Mucosa of rectum (tissue), 2 donors: ENCODE data around the gene EEA1.
"Not testable (repeated sequence)": the region's sequence is repeated elsewhere in the genome, so short reads cannot be mapped to it uniquely, and the experiment has no call there.

Experiments used
- H3K27ac ChIP-seq, 2 donors: one replicate each; pipeline ENCODE4 v1.7.0; 2013; ENCODE audit warnings: inconsistent platforms in 2 of 2, low read depth in 2 of 2, low read length in 2 of 2
- H3K27me3 ChIP-seq, 2 donors: one replicate each; pipeline ENCODE4 v1.7.0; 2013; ENCODE audit warnings: low read length in 2 of 2; ENCODE audit not compliant: control insufficient read depth in 2 of 2, insufficient read depth in 2 of 2
- H3K36me3 ChIP-seq, 2 donors: one replicate each; pipeline ENCODE4 v1.7.0; 2013; ENCODE audit warnings: low read length in 2 of 2; ENCODE audit not compliant: control insufficient read depth in 2 of 2, insufficient read depth in 2 of 2
- H3K4me1 ChIP-seq, 2 donors: one replicate each; pipeline ENCODE4 v1.7.0; 2013; ENCODE audit warnings: low read length in 2 of 2, mild to moderate bottlenecking in 1 of 2; ENCODE audit not compliant: control insufficient read depth in 2 of 2, insufficient read depth in 2 of 2
- H3K4me3 ChIP-seq, 2 donors: one replicate each; pipeline ENCODE4 v1.7.0; 2013; ENCODE audit warnings: low read length in 2 of 2
- H3K9ac ChIP-seq, 2 donors: one replicate each; pipeline ENCODE4 v1.7.0; 2013; ENCODE audit warnings: low read length in 2 of 2, low read depth in 1 of 2, mild to moderate bottlenecking in 1 of 2
- H3K9me3 ChIP-seq, 2 donors: one replicate each; pipeline ENCODE4 v1.7.0; 2013; ENCODE audit warnings: low read length in 2 of 2; ENCODE audit not compliant: control insufficient read depth in 2 of 2
- donor health status: healthy.
- donor health status: Normal muscosa, but diverticular disease.

EEA1 gene

DNA sequence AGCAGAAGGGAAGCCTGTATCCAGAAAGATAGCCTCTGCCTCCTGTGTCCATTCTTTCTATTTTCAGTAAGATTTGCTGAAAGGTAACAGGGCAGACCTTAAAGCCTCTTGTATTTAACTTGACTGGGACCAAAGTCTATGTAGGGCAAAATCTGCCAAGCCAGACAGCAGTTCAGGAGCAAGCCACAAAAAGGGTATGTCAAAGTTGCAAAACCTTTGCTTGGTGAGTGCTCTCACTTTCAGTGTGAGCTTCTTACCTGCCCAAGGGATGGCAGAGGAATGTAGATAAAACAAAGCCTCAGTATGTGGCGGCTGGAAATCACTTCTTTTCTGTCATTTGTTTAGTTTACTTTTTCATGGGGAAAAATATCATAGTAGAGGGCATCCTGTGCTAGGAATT is 163.2 kb downstream of the EEA1 start:
- Histone ChIP-seq H3K4me1 (no peaks in the 10 kb centered on the region), H3K9ac (no peak overlapping the region), H3K27ac (no peak overlapping the region), H3K4me3 (no peak overlapping the region), H3K27me3 (no peaks in the 10 kb centered on the region), H3K9me3 (no peaks in the 10 kb centered on the region), H3K36me3 (no peaks in the 10 kb centered on the region)

DNA sequence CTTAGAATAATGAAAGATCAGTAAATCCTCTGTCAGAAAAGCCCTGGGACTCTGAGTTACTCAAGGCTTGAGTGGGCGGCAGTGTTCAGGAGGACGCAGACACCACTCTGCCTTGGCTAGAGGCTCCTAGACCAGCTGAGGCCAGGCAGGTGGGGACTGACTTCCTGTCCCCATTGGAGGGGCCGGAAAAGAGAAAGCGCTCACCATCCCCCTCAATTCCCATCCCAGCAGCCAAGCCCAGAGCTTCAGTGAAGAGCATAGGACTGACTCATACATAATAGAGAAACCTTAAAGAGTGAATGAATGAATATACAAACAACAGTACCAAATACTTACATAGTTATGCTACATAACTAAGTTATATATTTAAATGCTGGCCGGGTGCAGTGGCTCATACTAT is 164.3 kb downstream of the EEA1 start:
- H3K4me1 ChIP-seq: no peaks in the 10 kb centered on the region
- no peaks in the 10 kb centered on the region for H3K36me3 ChIP-seq
- H3K9me3 ChIP-seq: no peaks in the 10 kb centered on the region
- no peak overlapping the region for H3K27ac ChIP-seq
- no peak overlapping the region for H3K4me3 ChIP-seq
- H3K9ac ChIP-seq: no peak overlapping the region
- H3K27me3 ChIP-seq: no peaks in the 10 kb centered on the region

DNA sequence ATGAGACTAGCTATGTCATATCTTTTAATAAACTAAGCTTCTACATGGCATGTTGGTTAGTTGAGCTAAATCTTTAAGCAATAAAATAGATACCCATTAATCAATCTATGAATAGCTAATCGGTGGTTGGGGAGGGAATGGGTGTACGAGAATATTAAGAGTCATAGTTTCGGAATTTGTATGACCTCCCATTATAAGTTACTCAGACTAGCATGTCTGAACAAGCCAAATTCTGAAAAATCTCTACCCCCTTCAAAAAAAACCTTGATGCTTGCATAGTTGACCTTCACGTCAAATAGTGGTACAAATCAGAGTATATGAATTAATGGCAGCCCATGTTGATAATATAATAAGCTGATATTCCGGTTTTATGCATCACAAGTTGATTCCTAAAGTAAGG is 166.3 kb downstream of the EEA1 start:
- no peak overlapping the region for H3K27ac ChIP-seq

DNA sequence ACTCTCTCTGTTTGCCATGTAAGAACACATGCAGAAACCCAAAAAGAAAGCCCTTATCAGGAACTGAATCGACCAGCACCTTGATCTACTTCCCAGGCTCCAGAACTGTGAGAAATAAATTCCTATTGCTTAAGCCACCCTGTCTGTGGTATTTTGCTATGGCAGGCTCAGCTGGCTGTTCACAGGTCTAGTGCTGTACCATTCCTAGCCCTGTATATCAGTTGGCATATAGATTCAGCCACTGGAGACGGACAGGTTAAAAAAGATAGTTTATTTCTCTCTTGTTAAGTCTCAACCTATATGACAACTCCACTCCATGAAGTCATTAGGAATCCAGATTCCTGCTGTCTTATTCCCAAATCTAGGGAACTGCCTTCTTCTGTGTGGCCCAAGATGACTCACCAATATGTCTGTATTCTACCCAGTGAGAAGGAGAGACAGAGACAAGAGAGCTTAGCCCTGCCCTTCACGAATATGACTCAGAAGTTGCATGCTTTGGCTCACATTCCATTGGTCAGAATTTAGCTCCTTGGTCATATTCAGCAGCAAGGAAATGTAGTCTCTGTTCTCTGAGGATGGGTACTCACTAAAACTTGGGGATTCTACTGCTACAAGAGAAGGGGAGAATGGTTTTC is 169.3 kb downstream of the EEA1 start:
- Histone ChIP-seq H3K36me3 (no peaks in the 10 kb centered on the region), H3K27ac (no peak overlapping the region), H3K4me1 (no peaks in the 10 kb centered on the region), H3K4me3 (no peak overlapping the region), H3K9ac (no peak overlapping the region), H3K9me3 (no peaks in the 10 kb centered on the region), H3K27me3 (no peaks in the 10 kb centered on the region)

More for the DNA sequence above, 166.3 kb downstream of the EEA1 start:
- Histone ChIP-seq H3K9me3 (no peaks in the 10 kb centered on the region), H3K4me3 (no peak overlapping the region), H3K9ac (no peak overlapping the region), H3K36me3 (no peaks in the 10 kb centered on the region), H3K27me3 (no peaks in the 10 kb centered on the region), H3K4me1 (no peaks in the 10 kb centered on the region)

DNA sequence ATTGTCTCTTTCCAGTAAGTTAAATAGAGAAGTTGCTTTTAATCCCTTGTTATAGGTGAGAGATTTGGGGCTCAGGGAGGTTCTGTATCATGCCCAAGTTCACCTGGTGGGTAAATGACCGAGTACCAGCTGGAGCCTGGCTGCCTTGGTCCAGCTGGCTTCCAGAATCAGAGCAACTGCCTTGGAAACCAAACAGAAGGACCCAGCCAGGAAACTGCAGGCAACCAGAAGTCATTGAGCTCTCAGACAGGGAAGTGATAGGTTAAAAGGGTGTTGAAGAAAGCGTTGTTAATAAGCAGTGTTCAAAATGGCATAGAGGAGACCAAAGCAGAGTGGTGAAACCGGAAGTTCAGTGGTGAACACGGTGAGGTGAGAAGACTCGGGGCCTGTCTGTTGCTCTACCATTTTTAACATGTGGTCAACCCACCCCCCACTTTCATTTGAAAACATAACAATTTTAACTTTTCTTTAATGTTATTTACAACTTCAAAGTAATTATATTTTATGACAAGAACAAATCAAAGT is 171.4 kb downstream of the EEA1 start:
- Histone ChIP-seq H3K27ac (no peak overlapping the region), H3K27me3 (no peaks in the 10 kb centered on the region), H3K4me3 (no peak overlapping the region), H3K9ac (no peak overlapping the region), H3K4me1 (no peaks in the 10 kb centered on the region), H3K36me3 (no peaks in the 10 kb centered on the region), H3K9me3 (no peaks in the 10 kb centered on the region)

DNA sequence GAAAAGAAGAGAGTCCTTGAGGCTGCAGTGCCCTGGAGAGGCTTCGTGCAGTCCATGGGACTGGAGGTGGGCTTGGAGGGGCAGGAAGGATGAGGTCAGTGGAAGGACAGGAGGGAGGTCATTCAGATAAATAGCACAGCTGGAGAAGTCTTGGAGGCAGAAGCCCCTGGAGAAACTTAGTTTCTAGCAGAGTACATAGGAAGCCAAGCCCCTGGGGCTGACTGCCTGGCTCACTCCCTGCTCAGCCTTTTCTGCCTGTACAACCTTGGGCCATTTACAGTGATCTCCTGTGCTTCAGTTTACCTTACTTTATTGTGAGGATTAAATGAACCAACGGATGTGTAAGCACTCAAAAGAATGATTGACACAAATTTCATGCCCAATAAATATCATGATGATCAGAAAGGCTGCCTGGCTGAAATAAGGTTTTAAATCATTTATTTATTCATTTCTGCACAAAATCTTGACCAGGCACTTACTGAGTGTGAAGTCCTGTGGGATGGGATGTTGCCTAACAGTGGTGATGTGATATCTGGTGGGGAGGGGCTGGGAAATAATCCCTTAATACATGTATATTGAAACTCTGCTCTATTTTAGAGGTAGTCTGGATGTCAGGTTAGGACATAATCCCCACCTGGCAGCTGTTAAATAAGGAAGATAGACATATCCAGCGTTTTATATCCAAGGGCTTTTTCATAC is 172.0 kb downstream of the EEA1 start:
- no peaks in the 10 kb centered on the region for H3K27me3 ChIP-seq
- no peak overlapping the region for H3K4me3 ChIP-seq
- H3K36me3 ChIP-seq: no peaks in the 10 kb centered on the region
- H3K4me1 ChIP-seq: no peaks in the 10 kb centered on the region
- no peak overlapping the region for H3K9ac ChIP-seq
- no peaks in the 10 kb centered on the region for H3K9me3 ChIP-seq
- no peak overlapping the region for H3K27ac ChIP-seq

DNA sequence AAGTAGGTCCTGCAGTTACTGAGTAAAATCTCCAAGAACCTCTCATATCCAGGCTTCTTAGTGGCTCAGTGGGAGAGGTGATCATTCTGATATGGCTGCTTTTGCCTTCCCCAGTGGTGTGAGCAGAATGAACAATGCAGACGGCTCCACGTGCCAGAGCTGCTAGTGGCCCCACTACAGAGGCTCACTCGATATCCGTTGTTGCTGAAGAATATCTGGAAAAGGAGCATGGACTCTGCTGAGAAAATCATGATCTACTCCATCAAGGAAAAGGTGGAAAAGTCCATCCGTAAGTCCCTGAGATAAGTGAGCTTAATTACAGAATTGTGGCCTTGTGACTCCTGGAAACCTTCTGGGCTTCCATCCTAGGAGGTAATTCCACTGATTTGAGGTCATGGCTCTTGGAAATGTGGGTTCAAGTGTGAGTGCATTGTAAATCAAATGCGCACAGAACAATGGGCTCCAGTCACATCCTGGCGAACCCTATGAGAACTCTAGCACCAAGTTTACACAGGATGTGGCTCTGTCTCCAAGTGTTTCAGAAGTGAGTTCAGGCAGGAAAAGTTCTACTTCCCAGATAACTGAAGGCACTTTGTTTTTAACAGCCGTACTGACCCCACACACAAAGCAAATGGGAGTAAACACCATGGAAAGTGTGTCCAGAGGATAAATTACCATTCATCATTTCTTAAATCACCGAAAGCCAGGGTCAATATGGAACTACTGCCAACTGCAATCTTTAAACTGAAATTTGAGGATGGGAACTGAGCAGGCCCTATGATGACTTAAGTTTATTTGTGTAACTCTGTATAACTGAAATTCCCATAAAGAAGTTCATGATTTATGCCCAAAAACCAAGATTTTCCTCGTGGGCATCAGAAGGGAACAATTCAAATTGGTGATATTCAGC is 174.9 kb downstream of the EEA1 start:
- H3K9me3 ChIP-seq: no peaks in the 10 kb centered on the region
- no peaks in the 10 kb centered on the region for H3K27me3 ChIP-seq
- H3K27ac ChIP-seq: no peak overlapping the region
- no peak overlapping the region for H3K9ac ChIP-seq
- H3K36me3 ChIP-seq: no peaks in the 10 kb centered on the region
- H3K4me1 ChIP-seq: no peaks in the 10 kb centered on the region
- H3K4me3 ChIP-seq: no peak overlapping the region

DNA sequence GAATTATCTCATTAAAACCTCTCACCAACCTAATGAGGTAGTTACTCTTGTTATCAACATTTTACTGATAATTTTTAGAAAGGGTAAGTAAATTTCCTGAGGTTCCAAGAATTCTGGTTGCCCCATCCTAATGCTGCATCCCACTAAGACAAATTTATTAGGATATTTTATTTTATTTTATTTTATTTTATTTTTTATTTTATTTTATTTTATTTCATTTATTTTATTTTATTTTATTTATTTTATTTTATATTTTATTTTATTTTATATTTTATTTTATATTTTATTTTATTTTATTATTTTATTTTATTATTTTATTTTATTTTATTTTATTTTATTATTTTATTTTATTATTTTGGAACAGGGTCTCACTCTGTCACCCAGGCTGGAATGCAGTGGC is 179.4 kb downstream of the EEA1 start:
- H3K4me1 ChIP-seq, H3K4me3 ChIP-seq, H3K27ac ChIP-seq, H3K9me3 ChIP-seq, H3K9ac ChIP-seq, H3K36me3 ChIP-seq, H3K27me3 ChIP-seq: not testable (repeated sequence)

DNA sequence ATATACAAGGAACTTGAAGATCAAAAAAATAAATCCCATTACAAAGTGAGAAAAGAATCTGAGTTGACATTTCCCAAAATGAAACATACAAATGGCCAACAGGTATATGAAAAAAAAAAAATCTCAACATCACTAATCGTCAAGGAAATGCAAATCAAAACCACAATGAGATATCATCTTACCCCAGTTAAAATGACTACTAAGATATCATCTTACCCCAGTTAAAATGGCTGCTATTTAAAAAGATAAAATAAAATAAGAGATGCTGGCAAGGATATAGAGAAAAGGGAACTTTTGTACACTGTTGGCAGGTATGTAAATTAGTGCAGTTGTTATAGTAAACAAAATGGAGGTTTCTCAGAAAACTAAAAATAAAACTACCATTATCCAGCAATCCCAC is 181.9 kb downstream of the EEA1 start:
- H3K9me3 ChIP-seq: no peaks in the 10 kb centered on the region
- no peaks in the 10 kb centered on the region for H3K36me3 ChIP-seq
- H3K27ac ChIP-seq: no peak overlapping the region
- no peaks in the 10 kb centered on the region for H3K4me1 ChIP-seq
- H3K4me3 ChIP-seq: no peak overlapping the region
- no peak overlapping the region for H3K9ac ChIP-seq
- H3K27me3 ChIP-seq: no peaks in the 10 kb centered on the region
